SK-MEL-5 (cell line): Measurements from ENCODE around the gene NSD2. TPM values are rescaled to one million over a fixed set of nuclear protein-coding genes. Genes with fewer than 3 reads are reported as not detected.

Source experiments
- DNase-seq: peaks from one replicate; pipeline ENCODE4 v3.0.0-alpha.2; 2016; ENCODE audit warnings: low read depth, low spot score
- in situ Hi-C: cut with HindIII; loops from 2 replicates; pipeline ENCODE4 v1.10.0; 2016; ENCODE audit warnings: low sequenced_read_pairs, high pct_unique_total_duplicates, low pct_unique_long_range_greater_than_20kb
- total RNA-seq: library from RNA; depleted of rRNA; stranded (reverse); fragments of >200 nt; shearing (Covaris generic); gene quantifications from 2 replicates; pipeline ENCODE4 v1.2.3, GENCODE V29; 2014

Gene NSD2
- total RNA-seq, 1 experiment from 2014 or later = 24.8 TPM

DNA sequence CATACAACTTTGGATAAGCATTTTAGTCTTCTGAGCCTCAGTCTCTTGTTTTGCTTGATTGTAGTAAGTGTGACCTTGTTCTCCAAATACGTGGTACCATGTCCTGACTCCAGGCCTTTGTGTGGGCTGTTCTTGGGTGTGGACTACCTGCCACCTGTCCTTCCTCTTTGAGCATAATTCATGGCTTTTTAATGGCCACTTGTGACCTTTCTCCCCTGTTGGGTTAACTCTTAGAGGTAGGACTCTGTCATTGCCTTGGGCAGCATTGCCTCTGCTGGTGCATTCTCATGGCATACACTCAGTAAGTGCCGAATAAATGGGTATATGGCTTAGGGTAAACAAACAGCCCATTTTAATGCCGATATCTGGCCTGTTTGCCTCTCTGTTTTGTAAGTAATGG, 3.0 kb downstream of the NSD2 start:
- in situ Hi-C loops = no loop called here
- DNase-seq = no peak

DNA sequence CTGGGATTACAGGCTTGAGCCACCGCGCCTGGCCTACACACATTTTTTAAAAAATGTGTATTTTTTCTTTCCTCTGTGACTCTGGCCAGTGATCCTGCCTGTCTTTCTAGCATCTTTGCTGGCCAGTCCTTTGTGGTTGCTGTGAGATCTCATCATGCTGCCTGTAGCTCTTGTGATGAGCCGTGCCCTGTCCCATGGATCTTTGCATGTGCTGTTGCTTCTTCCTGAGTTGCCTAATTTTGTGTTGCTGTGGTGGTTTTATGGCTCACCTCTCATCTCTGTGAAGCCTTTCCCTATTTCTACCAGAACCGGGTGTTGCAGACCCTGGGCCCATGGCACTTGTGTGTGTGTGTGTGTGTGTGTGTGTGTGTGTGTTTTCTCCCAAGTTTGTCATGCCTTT, 8.3 kb downstream of the NSD2 start:
- no peak for DNase-seq
- in situ Hi-C loops = no loop called here

DNA sequence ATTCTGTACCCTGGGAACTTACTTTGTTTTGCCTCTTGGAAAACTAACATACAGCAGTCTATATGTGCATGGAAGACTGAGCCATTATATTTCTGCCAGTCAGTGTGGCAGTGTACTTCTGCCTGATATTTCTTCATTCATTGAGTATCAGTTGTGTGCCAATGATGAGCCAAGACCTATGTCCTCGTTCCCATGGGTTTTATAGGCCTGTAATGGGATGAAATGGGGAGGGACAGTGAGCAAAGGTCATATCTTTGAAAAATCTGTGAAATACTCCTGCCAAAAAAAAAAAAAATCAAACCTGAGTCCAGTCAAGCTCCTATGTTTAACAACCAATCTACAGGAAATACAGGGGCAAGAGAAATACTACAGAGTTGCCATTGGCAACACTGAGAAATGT, 9.1 kb downstream of the NSD2 start:
- in situ Hi-C loops = no loop called here
- no peak for DNase-seq

DNA sequence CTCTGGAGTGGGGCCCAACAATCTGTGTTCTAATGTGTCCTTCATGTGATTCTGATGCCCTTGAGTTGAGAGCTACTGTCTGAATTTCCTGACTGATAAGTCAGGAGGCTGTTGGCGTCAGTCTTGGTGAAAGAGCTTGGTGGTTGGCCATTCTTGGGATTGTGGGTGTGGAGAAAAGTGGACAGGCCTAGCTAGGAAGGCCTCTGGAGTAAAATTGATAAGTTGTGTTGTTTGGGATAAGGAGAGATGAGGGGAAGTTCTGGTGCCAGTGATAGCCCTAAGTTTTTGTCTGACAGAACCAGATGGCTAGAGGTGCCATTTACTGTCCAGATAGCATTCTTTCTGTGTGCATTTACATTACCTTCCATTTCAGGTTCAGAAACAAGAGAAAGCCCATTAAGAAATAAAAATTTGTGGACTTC, 11.7 kb downstream of the NSD2 start:
- no peak for DNase-seq
- in situ Hi-C loops = no loop called here

DNA sequence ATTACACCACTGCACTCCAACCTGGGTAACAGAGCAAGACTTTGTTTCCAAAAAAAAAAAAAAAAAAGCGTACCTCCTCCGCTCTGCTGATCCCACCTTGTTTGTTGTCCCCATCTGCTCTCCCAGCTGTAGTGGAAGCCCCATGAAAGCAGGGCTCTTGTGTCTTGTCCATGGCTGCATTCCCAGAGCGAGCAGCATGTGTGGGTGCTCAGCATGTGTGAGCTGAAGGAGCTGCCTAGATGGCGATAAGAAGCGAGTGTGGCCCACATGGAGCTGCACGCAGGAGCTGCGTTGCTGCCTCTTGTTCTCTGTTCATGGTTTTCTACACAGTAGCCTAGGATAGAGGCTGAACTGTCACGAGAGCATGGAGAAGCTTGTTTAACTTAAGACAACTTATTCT, 12.4 kb downstream of the NSD2 start:
- in situ Hi-C loops = no loop called here
- DNase-seq = no peak

DNA sequence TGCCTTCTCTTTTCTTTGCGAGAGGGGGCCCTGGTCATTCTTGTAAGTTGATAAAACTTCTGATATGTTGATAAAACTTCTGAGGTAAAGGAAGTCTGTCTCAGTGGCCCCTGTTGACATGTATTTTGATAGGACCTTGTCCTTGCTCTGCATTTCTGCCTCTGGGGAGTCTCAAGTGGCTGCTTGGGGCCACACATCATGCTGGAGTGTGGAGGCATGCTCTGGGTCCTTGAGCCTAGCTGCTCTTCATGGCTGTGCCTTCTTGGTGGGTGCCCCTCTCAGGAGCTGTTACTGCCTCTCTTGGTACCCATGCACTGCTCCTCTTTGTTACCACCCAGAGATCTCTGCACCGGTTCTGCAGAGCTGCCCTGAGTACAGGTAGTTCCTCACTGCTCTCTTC, 14.2 kb downstream of the NSD2 start:
- in situ Hi-C loops = no loop called here
- no peak for DNase-seq

DNA sequence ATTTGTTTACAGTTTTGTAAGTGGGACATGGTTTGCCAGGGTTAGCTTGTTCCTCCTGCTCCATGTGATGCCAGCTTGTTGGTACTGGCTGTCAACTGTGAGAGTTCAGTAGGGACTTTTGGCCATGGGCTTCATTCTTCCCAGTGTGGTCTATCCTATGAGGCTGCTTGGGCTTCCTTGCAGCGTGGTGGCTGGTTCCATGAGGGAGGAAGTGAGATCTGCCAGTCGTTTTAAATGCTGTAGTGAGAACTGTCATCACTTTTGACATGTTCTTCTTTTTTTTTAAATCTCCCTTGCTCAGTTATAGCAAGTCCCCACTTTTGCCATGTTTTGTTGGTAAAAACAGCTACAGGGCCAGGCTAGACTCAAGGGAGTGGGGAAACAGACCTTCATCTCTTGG, 15.9 kb downstream of the NSD2 start:
- in situ Hi-C loops = no loop called here
- no peak for DNase-seq

DNA sequence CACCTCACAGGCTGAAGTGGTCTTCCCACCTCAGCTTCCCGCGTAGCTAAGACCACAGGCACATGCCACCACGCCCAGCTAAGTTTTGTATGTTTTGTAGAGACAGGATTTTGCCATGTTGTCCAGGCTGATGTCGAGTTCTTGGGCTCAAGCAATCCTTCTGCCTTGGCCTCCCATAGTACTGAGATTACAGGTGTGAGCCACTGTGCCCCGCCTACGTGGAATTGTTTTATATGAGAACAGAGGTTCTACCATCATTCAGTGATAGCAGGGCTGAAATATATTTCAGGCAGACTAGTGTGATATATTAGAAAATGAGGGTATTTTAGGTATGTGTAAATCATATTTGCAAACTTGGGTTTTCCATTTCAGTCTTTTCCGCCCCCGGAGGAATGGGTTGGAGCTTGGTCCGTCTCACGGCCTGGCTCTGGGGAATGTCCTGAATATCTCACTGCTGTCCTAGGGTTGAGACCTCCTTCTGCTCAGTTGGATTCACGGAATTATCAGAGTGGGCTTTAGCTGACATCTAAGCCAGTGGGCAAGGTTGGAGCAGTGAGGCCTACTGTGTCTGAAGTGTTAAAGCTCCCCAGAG, 19.9 kb downstream of the NSD2 start:
- in situ Hi-C loops = no loop called here
- no peak for DNase-seq

DNA sequence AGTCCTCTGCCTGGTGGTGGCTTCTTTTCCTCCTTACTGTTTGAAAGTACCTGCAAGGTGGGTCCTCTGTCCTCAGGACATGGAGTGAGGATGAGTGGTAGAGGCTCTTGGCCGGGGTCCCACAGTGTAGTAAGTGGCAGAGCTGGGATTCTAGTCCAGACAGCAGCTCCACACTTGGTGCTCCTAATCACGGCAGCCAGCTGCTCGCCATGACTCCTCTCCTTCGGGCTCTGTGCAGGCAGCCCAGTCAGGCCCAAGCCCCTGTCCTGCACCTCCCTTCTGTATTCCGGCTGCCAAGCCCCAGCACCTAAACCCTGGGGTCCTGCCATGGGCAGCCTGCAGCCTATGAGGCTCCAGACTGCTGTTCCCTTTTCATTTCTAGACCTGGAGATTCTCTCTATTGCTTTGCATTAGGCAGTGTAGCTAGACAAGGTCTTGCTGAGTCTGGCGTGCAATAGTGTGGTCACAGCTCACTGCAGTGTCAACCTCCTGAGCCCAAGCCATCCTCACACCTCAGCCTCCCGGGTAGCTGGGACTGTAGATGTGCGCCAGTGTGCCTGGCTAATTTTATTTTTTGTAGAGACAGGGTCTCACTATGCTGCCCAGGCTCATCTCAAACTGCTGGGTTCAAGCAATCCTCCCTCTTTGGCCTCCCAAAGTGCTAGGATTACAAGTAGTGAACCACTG, 24.9 kb downstream of the NSD2 start:
- DNase-seq = no peak
- in situ Hi-C loops = no loop called here

DNA sequence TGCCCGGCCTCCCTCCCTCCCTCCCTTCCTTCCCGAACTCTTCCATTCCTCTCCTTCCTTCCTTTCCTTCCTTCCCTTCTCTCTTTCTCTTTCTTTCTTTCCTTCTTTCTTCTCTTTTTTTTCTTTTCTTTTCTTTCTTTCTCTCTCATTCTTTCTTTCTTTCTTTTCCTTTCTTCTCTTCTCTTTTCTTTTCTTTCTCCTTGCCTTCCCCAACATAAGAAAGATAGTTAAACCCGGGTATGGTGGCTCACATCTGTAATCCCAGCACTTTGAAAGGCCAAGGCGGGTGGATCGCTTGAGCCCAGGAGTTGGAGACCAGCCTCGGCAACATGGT, 25.4 kb downstream of the NSD2 start:
- DNase-seq = no peak
- in situ Hi-C loops = no loop called here

DNA sequence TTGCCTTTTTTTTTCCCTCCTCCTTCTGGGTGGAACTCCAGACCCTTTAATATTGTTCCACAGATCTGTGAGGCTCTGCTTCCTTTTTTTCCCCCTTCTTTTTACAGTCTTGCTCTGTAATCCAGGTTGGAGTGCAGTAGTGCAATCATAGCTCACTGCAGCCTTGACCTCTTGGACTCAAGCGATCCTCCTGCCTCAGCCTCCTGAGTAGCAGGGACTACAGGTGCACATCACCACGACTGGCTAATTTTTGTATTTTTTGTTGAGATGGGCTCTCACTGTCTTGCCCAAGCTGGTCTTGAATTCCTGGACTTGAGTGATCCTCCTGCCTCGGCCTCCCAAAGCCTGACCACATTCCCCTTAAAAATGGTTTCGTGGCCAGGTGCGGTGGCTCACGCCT, 26.8 kb downstream of the NSD2 start:
- in situ Hi-C loops = no loop called here
- no peak for DNase-seq

DNA sequence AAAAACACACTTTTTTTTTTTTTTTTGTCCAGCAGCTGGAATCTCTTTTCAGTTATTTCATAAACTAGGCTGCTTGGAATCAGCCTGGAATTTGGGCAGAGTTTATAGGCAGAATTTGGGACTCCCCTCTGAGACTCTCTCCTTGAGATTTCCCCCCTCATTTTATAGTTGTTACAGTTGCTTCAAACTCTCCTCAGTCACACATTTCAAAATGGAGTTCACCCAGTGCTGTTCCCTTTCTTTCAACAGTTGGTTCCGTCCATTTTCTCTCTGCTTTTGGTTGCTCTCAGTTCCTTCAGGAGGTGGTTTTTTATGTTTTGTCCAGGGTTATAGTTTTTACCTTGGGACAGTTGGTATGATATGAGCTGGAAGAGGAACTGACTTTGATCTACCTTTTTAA, 27.5 kb downstream of the NSD2 start:
- DNase-seq = no peak
- in situ Hi-C loops = no loop called here

DNA sequence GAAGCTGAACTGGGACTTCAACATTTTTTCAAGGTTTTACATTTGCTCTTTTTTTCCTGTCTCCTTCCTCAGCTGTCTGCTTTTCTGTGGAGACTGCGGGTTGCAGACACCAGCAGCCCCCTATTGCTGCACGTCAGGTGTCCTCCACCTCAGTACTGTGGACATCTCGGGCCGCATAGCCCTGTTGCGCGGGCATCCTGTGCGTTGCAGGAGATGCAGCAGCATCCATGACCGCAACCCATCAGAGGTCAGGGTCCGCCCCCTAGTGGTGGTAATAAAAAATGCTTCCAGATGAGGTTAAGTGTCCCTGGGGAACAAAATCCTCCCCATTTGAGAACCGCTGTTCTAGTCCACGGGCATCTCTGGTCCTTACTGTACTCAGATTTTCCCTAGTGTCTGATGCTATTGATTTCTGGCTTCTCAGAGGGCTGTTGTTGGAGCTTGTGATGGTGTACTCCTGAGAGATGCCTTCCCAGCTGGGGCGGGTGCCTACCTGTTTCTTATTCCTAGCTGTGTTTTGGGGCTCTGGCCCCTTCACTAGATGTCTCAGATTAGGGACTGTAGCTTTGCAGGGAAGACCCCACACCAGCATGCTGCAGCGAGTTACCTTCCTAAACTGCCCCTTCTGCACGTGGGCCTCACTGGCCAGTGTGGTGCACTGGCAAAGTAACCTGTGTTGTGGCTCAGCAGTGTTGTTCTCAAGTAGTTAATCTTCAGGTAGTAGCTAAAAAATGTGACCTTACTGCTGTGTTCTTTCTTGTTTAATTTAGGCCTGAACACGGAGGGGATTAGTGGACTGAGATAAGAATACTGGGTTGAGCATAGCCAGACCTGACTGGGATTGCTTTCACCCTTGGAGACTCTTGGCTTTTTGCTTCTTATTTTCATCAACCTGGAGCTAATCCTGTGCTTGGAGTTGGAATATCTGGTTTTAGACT, 28.2 kb downstream of the NSD2 start:
- in situ Hi-C loops = no loop called here
- peak; percentile 83 for DNase-seq

DNA sequence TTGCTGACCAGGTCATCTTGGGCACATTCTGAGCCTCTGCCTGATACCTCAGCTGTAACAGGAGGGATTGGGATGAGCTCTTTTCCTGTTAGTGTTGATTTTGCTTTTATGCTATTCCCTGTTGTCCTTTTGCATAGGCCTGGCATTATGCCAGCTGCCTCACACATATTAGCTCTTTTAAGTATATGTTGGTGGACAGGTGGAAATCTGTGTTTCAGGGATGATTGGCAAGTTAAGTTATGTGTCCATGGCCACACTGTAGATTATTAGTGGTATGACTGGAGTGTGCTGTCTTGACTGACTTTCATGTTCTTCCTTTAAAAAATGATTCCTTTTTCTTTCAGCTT, 28.9 kb downstream of the NSD2 start:
- in situ Hi-C loops = no loop called here
- no peak for DNase-seq

DNA sequence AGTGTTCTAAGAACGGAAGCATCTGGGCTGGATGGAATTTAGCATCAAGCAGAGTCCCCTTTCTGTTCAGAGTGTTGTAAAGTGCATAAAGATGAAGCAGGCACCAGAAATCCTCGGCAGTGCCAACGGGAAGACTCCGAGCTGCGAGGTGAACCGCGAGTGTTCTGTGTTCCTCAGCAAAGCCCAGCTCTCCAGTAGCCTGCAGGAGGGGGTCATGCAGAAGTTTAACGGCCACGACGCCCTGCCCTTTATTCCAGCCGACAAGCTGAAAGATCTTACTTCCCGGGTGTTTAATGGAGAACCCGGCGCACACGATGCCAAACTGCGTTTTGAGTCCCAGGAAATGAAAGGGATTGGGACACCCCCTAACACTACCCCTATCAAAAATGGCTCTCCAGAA, 29.4 kb downstream of the NSD2 start:
- in situ Hi-C loops = no loop called here

DNA sequence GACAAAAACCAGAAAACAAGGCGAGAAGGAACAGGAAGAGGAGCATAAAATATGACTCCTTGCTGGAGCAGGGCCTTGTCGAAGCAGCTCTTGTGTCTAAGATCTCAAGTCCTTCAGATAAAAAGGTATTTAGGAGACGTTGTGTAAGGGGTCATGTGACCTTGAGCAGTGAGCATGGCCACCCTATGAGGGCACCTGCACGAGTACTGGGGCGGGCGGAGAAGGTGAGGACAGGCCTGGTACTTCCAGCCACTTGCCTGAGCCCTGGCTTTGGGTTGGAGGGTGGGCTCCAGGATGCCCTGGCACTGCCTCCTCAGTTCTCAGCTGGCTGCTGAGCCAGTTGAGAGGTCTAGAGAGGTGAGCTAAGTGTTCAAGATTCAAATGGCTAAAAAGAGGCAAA, 29.9 kb downstream of the NSD2 start:
- no peak for DNase-seq
- in situ Hi-C loops = no loop called here

More for the DNA sequence above, 29.4 kb downstream of the NSD2 start:
- no peak for DNase-seq

DNA sequence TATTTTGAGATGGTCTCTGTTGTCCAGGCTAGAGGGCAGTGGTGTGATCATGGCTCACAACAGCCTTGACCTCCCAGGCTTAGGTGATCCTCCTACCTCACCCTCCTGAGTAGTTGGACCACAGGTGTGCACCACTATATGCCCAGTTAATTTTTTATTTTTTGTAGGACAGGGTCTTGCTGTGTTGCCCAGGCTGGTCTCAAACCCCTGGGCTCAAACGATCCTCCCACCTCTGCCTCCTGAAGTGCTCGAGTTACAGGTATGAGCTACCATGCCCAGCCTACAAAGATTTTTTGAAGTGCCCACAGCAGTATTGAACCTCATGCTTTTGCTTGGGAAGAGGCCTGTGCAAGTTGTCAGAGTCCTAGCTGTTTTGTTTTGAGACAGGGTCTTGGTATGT, 31.1 kb downstream of the NSD2 start:
- in situ Hi-C loops = no loop called here
- no peak for DNase-seq

DNA sequence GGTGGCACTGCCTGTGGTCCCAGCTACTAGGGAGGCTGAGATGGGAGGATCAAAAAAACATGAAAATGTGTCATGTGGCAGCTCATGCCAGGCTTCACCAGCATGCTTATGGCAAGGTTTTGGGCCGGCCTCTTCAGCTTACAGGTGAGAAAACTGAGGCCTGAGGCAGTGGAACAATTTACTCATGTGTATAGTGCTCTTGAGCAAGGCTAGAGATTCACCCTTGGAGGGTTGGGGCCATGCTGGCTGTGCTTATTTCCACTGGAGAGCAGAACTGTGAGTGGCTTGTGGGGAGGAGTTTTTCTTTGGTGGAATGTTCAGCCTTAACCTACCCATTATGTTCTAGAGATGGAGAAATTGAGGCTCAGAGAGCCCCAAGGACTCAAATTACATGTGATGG, 31.8 kb downstream of the NSD2 start:
- in situ Hi-C loops = no loop called here
- no peak for DNase-seq

DNA sequence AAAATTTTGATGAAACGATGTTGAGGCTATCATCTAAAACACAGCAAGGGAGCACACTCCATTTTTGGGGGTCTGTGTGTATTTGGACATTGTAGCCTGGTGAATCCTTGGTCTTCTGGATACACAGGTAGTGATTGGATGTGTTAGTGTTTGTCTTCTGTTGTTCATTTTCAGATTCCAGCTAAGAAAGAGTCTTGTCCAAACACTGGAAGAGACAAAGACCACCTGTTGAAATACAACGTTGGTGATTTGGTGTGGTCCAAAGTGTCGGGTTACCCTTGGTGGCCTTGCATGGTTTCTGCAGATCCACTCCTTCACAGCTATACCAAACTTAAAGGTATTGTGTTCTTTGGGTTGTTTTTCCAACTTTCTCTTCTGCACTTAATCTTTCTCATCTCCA, 32.8 kb downstream of the NSD2 start:
- DNase-seq = no peak

More for the DNA sequence above, 32.8 kb downstream of the NSD2 start:
- in situ Hi-C loops = no loop called here
